Measurements from ENCODE around the gene TREX2.

Gene TREX2

GRCh38 chrX:153445106-153445855 lies 575 bp downstream of the TREX2 start:
- Histone ChIP-seq H3K4me3 (ENCODE audit: severe bottlenecking) (no peak overlapping the region), H3K27me3 (ENCODE audit: insufficient read depth, poor library complexity, severe bottlenecking) (no peaks in the 10 kb centered on the region), H3K27ac (ENCODE audit: poor library complexity, severe bottlenecking) (no peak overlapping the region), H3K4me1 (ENCODE audit: insufficient read depth, poor library complexity, severe bottlenecking) (peaks cover 12% of the 10 kb centered on the region), H3K9me3 (ENCODE audit: severe bottlenecking) (no peaks in the 10 kb centered on the region), H3K36me3 (ENCODE audit: low read depth) (no peaks in the 10 kb centered on the region)
- TF ChIP-seq CTCF (IDR thresholded peaks at IDR 0.05; ENCODE audit: poor library complexity, severe bottlenecking), result no peak
- ATAC-seq (ENCODE audit: low read depth) (no peak), DNase-seq (ENCODE audit: low spot score) (no peak)

GRCh38 chrX:153444333-153445011 lies 1.4 kb downstream of the TREX2 start:
- no peaks in the 10 kb centered on the region for H3K9me3 ChIP-seq (ENCODE audit: severe bottlenecking)
- H3K36me3 ChIP-seq (ENCODE audit: low read depth), result no peaks in the 10 kb centered on the region
- H3K27ac ChIP-seq (ENCODE audit: poor library complexity, severe bottlenecking), result no peak overlapping the region
- TF ChIP-seq CTCF (IDR thresholded peaks at IDR 0.05; ENCODE audit: poor library complexity, severe bottlenecking), result no peak
- peaks cover 12% of the 10 kb centered on the region for H3K4me1 ChIP-seq (ENCODE audit: insufficient read depth, poor library complexity, severe bottlenecking)
- no peaks in the 10 kb centered on the region for H3K27me3 ChIP-seq (ENCODE audit: insufficient read depth, poor library complexity, severe bottlenecking)
- no peak overlapping the region for H3K4me3 ChIP-seq (ENCODE audit: severe bottlenecking)
- ATAC-seq (ENCODE audit: low read depth) (no peak), DNase-seq (ENCODE audit: low spot score) (no peak)

- H3K9me3 ChIP-seq (ENCODE audit: severe bottlenecking), result no peaks in the 10 kb centered on the region
- H3K4me3 ChIP-seq (ENCODE audit: severe bottlenecking), result no peak overlapping the region
- no peak overlapping the region for H3K27ac ChIP-seq (ENCODE audit: poor library complexity, severe bottlenecking)
- no peaks in the 10 kb centered on the region for H3K36me3 ChIP-seq (ENCODE audit: low read depth)
- H3K27me3 ChIP-seq (ENCODE audit: insufficient read depth, poor library complexity, severe bottlenecking), result no peaks in the 10 kb centered on the region
- peaks cover 12% of the 10 kb centered on the region for H3K4me1 ChIP-seq (ENCODE audit: insufficient read depth, poor library complexity, severe bottlenecking)
- ATAC-seq (ENCODE audit: low read depth) (peak; percentile 34; the same call in 2 of the 3 replicates), DNase-seq (ENCODE audit: low spot score) (no peak)
- no peak for TF ChIP-seq CTCF (IDR thresholded peaks at IDR 0.05; ENCODE audit: poor library complexity, severe bottlenecking)
These were observed 2.2 kb downstream of the TREX2 start for GRCh38 chrX:153443476-153444332.

GRCh38 chrX:153442463-153442862 lies 3.4 kb downstream of the TREX2 start:
- no peaks in the 10 kb centered on the region for H3K27me3 ChIP-seq (ENCODE audit: insufficient read depth, poor library complexity, severe bottlenecking)
- no peaks in the 10 kb centered on the region for H3K9me3 ChIP-seq (ENCODE audit: severe bottlenecking)
- no peak for DNase-seq (ENCODE audit: low spot score)
- no peaks in the 10 kb centered on the region for H3K36me3 ChIP-seq (ENCODE audit: low read depth)
- H3K4me3 ChIP-seq (ENCODE audit: severe bottlenecking), result no peak overlapping the region
- peaks cover 12% of the 10 kb centered on the region for H3K4me1 ChIP-seq (ENCODE audit: insufficient read depth, poor library complexity, severe bottlenecking)
- peak overlapping the region; percentile 33 for H3K27ac ChIP-seq (ENCODE audit: poor library complexity, severe bottlenecking)
- TF ChIP-seq CTCF (IDR thresholded peaks at IDR 0.05; ENCODE audit: poor library complexity, severe bottlenecking), result no peak
- no peak for ATAC-seq (ENCODE audit: low read depth)

Data from RWPE2 (cell line).